Parathyroid adenoma (tissue), 2 donors: ENCODE results near the gene MEOX1.

ENCODE experiments used
- H2AFZ ChIP-seq: fragments of 300-600 bp; sonication (generic); one replicate; pipeline ENCODE4 v1.7.0; 2017; ENCODE audit warnings: antibody characterized with exemption, mild to moderate bottlenecking
- H3K27ac ChIP-seq: fragments of 300-600 bp; sonication (generic); one replicate; pipeline ENCODE4 v1.7.0; 2017
- H3K27me3 ChIP-seq: fragments of 300-600 bp; sonication (generic); one replicate; pipeline ENCODE4 v1.7.0; 2017; ENCODE audit warnings: low read length; ENCODE audit not compliant: control insufficient read depth, insufficient read depth
- H3K36me3 ChIP-seq: fragments of 300-600 bp; sonication (generic); one replicate; pipeline ENCODE4 v1.7.0; 2017; ENCODE audit warnings: low read length; ENCODE audit not compliant: control insufficient read depth, insufficient read depth
- H3K4me1 ChIP-seq: fragments of 300-600 bp; sonication (generic); one replicate; pipeline ENCODE4 v1.7.0; 2017; ENCODE audit warnings: control low read depth
- H3K4me2 ChIP-seq: fragments of 300-600 bp; sonication (generic); one replicate; pipeline ENCODE4 v1.7.0; 2017; ENCODE audit warnings: low read length
- H3K4me3 ChIP-seq: fragments of 300-600 bp; sonication (generic); one replicate; pipeline ENCODE4 v1.7.0; 2017; ENCODE audit warnings: low read depth, low read length
- H3K79me2 ChIP-seq: fragments of 300-600 bp; sonication (generic); one replicate; pipeline ENCODE4 v1.7.0; 2017; ENCODE audit warnings: control low read depth
- H3K9ac ChIP-seq: fragments of 300-600 bp; sonication (generic); one replicate; pipeline ENCODE4 v1.7.0; 2017; ENCODE audit warnings: mild to moderate bottlenecking
- H3K9me3 ChIP-seq: fragments of 300-600 bp; sonication (generic); one replicate; pipeline ENCODE4 v1.7.0; 2017; ENCODE audit warnings: low read length; ENCODE audit not compliant: control insufficient read depth
- CTCF ChIP-seq: fragments of 300-600 bp; sonication (generic); IDR thresholded peaks from one replicate; pipeline ENCODE4 v1.7.0; 2017; ENCODE audit warnings: antibody characterized with exemption, mild to moderate bottlenecking
- donor health status: primary hyperparathyroidism.

The MEOX1 gene

GRCh38 chr17:43616029-43616351 is 45.7 kb downstream of the MEOX1 start:
- H3K4me3 ChIP-seq, result no peak overlapping the region
- H3K79me2 ChIP-seq, result no peaks in the 10 kb centered on the region
- no peak overlapping the region for H3K27ac ChIP-seq
- H3K4me2 ChIP-seq, result no peak overlapping the region
- H3K27me3 ChIP-seq, result no peaks in the 10 kb centered on the region
- H2AFZ ChIP-seq, result no peak overlapping the region
- H3K9ac ChIP-seq, result no peak overlapping the region
- no peak for TF ChIP-seq CTCF
- no peaks in the 10 kb centered on the region for H3K4me1 ChIP-seq
- no peaks in the 10 kb centered on the region for H3K36me3 ChIP-seq
- H3K9me3 ChIP-seq, result no peaks in the 10 kb centered on the region

GRCh38 chr17:43615330-43616028 is 46.2 kb downstream of the MEOX1 start:
- H3K4me1 ChIP-seq, result no peaks in the 10 kb centered on the region
- TF ChIP-seq CTCF, result no peak

DNA sequence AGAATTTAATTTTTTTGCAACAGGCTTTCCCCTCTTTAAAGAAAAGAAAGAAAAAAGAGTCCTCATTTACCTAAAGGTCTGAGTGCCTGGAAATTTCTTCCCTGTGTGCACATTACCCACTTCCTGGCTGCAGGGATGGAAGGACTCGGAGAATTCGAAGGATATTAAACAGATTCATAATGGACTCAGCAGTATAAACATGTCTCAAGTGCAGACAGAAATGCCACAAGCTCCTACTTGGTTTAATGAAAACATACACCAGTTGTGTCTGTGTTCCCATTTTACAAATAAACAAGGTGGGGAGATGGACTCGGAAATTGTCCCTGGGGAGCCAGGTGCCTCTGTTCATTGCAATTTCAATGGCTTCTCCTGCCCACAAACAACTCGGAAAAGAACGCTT is 47.2 kb downstream of the MEOX1 start:
- H2AFZ ChIP-seq, result no peak overlapping the region
- H3K27ac ChIP-seq, result no peak overlapping the region
- H3K4me3 ChIP-seq, result no peak overlapping the region

More at GRCh38 chr17:43615330-43616028, 46.2 kb downstream of the MEOX1 start:
- H3K9me3 ChIP-seq, result no peaks in the 10 kb centered on the region
- H3K27me3 ChIP-seq, result no peaks in the 10 kb centered on the region
- H3K27ac ChIP-seq, result no peak overlapping the region
- H2AFZ ChIP-seq, result no peak overlapping the region
- H3K36me3 ChIP-seq, result no peaks in the 10 kb centered on the region
- H3K79me2 ChIP-seq, result no peaks in the 10 kb centered on the region
- no peak overlapping the region for H3K4me3 ChIP-seq
- no peak overlapping the region for H3K4me2 ChIP-seq
- H3K9ac ChIP-seq, result no peak overlapping the region

GRCh38 chr17:43613917-43614316 is 47.8 kb downstream of the MEOX1 start:
- Histone ChIP-seq H2AFZ (no peak overlapping the region), H3K9me3 (no peaks in the 10 kb centered on the region), H3K27me3 (no peaks in the 10 kb centered on the region), H3K4me2 (no peak overlapping the region), H3K4me1 (no peaks in the 10 kb centered on the region), H3K36me3 (no peaks in the 10 kb centered on the region), H3K4me3 (no peak overlapping the region), H3K9ac (no peak overlapping the region), H3K79me2 (no peaks in the 10 kb centered on the region), H3K27ac (no peak overlapping the region)
- TF ChIP-seq CTCF, result no peak

More for the DNA sequence above, 47.2 kb downstream of the MEOX1 start:
- H3K79me2 ChIP-seq, result no peaks in the 10 kb centered on the region
- no peaks in the 10 kb centered on the region for H3K36me3 ChIP-seq
- no peak for TF ChIP-seq CTCF
- no peaks in the 10 kb centered on the region for H3K27me3 ChIP-seq
- H3K9me3 ChIP-seq, result no peaks in the 10 kb centered on the region
- no peak overlapping the region for H3K9ac ChIP-seq
- H3K4me2 ChIP-seq, result no peak overlapping the region
- H3K4me1 ChIP-seq, result no peaks in the 10 kb centered on the region

DNA sequence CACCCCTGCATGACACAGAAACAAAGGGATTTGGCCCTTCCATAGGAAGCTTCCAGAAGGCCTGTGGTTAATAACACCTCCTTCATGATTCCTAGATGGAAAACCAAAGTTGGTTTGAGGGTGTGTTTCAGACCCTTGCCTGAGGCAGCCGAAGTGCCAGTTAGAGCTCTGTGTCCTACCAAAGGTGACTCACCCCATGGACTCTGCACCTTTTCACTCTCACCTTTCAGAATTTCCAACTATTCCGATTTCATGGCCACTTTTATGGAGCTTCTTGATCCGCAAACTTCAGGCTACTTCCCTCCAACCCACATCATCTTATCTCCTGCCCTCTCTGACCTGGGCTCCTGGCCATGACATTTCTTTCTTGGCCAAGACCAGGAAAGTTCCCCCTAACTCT is 49.2 kb downstream of the MEOX1 start:
- Histone ChIP-seq H3K27ac (no peak overlapping the region), H3K9ac (no peak overlapping the region), H3K4me3 (no peak overlapping the region), H2AFZ (no peak overlapping the region), H3K4me1 (no peaks in the 10 kb centered on the region), H3K27me3 (no peaks in the 10 kb centered on the region), H3K4me2 (no peak overlapping the region), H3K36me3 (no peaks in the 10 kb centered on the region), H3K79me2 (no peaks in the 10 kb centered on the region), H3K9me3 (no peaks in the 10 kb centered on the region)
- TF ChIP-seq CTCF, result no peak
